SK-N-SH treated with all-trans-retinoic acid at 6 μM for 48 hours (cell line): ENCODE results near the gene PLPP2.
"Not testable (repeated sequence)": the region's sequence is repeated elsewhere in the genome, so short reads cannot be mapped to it uniquely, and the experiment has no call there.

ENCODE experiments used
- ATAC-seq: fragments of 200-7000 bp; cut with Tn5 transposase; 3 replicates; pipeline ENCODE4 v1.9.1; 2020; ENCODE audit warnings: mild to moderate bottlenecking, moderate library complexity
- BACH2 ChIP-seq: fragments of 250-450 bp; sonication (Bioruptor Pico); IDR thresholded peaks from 2 replicates; pipeline ENCODE4 v1.9.0; 2021; ENCODE audit warnings: mild to moderate bottlenecking, borderline replicate concordance
- CREB5 ChIP-seq: fragments of 250-450 bp; sonication (Bioruptor Pico); IDR thresholded peaks from 2 replicates; pipeline ENCODE4 v1.5.1; 2020; ENCODE audit warnings: low read depth, mild to moderate bottlenecking, moderate library complexity
- CSDC2 ChIP-seq: fragments of 250-450 bp; sonication (Bioruptor Pico); IDR thresholded peaks from 2 replicates; pipeline ENCODE4 v1.5.0; 2020; ENCODE audit warnings: mild to moderate bottlenecking, moderate library complexity
- ESRRG ChIP-seq: fragments of 250-450 bp; sonication (Bioruptor Pico); IDR thresholded peaks from 2 replicates; pipeline ENCODE4 v1.6.1; 2021; ENCODE audit warnings: mild to moderate bottlenecking
- GLIS3 ChIP-seq: fragments of 250-450 bp; sonication (Bioruptor Pico); IDR thresholded peaks from 2 replicates; pipeline ENCODE4 v1.5.0; 2020; ENCODE audit warnings: mild to moderate bottlenecking, moderate library complexity
- OSR1 ChIP-seq: fragments of 250-450 bp; sonication (Bioruptor Pico); IDR thresholded peaks from 2 replicates; pipeline ENCODE4 v1.8.0; 2022; ENCODE audit warnings: moderate library complexity, mild to moderate bottlenecking, inconsistent platforms
- PATZ1 ChIP-seq: fragments of 250-450 bp; sonication (Bioruptor Pico); IDR thresholded peaks from 2 replicates; pipeline ENCODE4 v1.8.0; 2020; ENCODE audit warnings: mild to moderate bottlenecking, moderate library complexity, borderline replicate concordance
- RARB ChIP-seq: fragments of 250-450 bp; sonication (Bioruptor Pico); IDR thresholded peaks from 2 replicates; pipeline ENCODE4 v1.8.0; 2021; ENCODE audit warnings: mild to moderate bottlenecking, moderate library complexity
- TCF4 ChIP-seq: fragments of 250-450 bp; sonication (Bioruptor Pico); IDR thresholded peaks from 2 replicates; pipeline ENCODE4 v1.8.0; 2021; ENCODE audit warnings: mild to moderate bottlenecking, moderate library complexity, borderline replicate concordance
- TOX ChIP-seq: fragments of 250-450 bp; sonication (Bioruptor Pico); IDR thresholded peaks from 2 replicates; pipeline ENCODE4 v1.8.0; 2021; ENCODE audit warnings: mild to moderate bottlenecking, moderate library complexity, borderline replicate concordance
- ZC3H10 ChIP-seq: fragments of 250-450 bp; sonication (Bioruptor Pico); IDR thresholded peaks from 2 replicates; pipeline ENCODE4 v1.5.1; 2021; ENCODE audit warnings: mild to moderate bottlenecking, moderate library complexity
- ZFP3 ChIP-seq: fragments of 250-450 bp; sonication (Bioruptor Pico); IDR thresholded peaks from 2 replicates; pipeline ENCODE4 v1.5.0; 2020; ENCODE audit warnings: mild to moderate bottlenecking, moderate library complexity
- ZFP30 ChIP-seq: fragments of 450-650 bp; formaldehyde crosslinking; IDR thresholded peaks from 2 replicates; pipeline ENCODE4 v1.5.0; 2022; ENCODE audit warnings: mild to moderate bottlenecking, moderate library complexity
- ZNF565 ChIP-seq: fragments of 450-650 bp; formaldehyde crosslinking; conservative IDR thresholded peaks from 2 replicates; pipeline ENCODE4 v1.5.0; 2020; ENCODE audit warnings: low read depth, mild to moderate bottlenecking, moderate library complexity
- ZNF70 ChIP-seq: fragments of 450-650 bp; formaldehyde crosslinking; IDR thresholded peaks from 2 replicates; pipeline ENCODE4 v1.5.0; 2020; ENCODE audit warnings: mild to moderate bottlenecking, moderate library complexity
- ZNF8 ChIP-seq: fragments of 450-650 bp; formaldehyde crosslinking; IDR thresholded peaks from 2 replicates; pipeline ENCODE4 v1.5.0; 2020; ENCODE audit warnings: mild to moderate bottlenecking, moderate library complexity
- TF ChIP-seq, protein P1 (sequence below): fragments of 250-450 bp; sonication (Bioruptor Pico); IDR thresholded peaks from 2 replicates; pipeline ENCODE4 v1.5.0; 2020; ENCODE audit warnings: mild to moderate bottlenecking, moderate library complexity
- TF ChIP-seq, protein P2 (sequence below): fragments of 250-450 bp; sonication (Bioruptor Pico); IDR thresholded peaks from 2 replicates; pipeline ENCODE4 v1.5.1; 2021; ENCODE audit warnings: mild to moderate bottlenecking, moderate library complexity

Gene PLPP2

GRCh38 chr19:262125-262524 is 29.1 kb downstream of the PLPP2 start:
- TF ChIP-seq ZNF8 = no peak
- TF ChIP-seq ZFP30 (CRISPR knock-in tag) = no peak
- no peak for TF ChIP-seq ESRRG
- no peak for TF ChIP-seq GLIS3 (CRISPR knock-in tag)
- no peak for TF ChIP-seq ZNF565 (CRISPR knock-in tag)
- TF ChIP-seq TCF4 (CRISPR knock-in tag) = no peak
- no peak for TF ChIP-seq TOX
- no peak for TF ChIP-seq RARB (CRISPR knock-in tag)
- TF ChIP-seq, protein P1, sequence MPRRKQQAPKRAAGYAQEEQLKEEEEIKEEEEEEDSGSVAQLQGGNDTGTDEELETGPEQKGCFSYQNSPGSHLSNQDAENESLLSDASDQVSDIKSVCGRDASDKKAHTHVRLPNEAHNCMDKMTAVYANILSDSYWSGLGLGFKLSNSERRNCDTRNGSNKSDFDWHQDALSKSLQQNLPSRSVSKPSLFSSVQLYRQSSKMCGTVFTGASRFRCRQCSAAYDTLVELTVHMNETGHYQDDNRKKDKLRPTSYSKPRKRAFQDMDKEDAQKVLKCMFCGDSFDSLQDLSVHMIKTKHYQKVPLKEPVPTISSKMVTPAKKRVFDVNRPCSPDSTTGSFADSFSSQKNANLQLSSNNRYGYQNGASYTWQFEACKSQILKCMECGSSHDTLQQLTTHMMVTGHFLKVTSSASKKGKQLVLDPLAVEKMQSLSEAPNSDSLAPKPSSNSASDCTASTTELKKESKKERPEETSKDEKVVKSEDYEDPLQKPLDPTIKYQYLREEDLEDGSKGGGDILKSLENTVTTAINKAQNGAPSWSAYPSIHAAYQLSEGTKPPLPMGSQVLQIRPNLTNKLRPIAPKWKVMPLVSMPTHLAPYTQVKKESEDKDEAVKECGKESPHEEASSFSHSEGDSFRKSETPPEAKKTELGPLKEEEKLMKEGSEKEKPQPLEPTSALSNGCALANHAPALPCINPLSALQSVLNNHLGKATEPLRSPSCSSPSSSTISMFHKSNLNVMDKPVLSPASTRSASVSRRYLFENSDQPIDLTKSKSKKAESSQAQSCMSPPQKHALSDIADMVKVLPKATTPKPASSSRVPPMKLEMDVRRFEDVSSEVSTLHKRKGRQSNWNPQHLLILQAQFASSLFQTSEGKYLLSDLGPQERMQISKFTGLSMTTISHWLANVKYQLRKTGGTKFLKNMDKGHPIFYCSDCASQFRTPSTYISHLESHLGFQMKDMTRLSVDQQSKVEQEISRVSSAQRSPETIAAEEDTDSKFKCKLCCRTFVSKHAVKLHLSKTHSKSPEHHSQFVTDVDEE (CRISPR knock-in tag) = no peak
- no peak for ATAC-seq

- not testable (repeated sequence) for ATAC-seq
Observed at GRCh38 chr19:256804-257203, 34.4 kb downstream of the PLPP2 start.

GRCh38 chr19:252421-253186 is 38.6 kb downstream of the PLPP2 start:
- ATAC-seq = not testable (repeated sequence)

- TF ChIP-seq, protein P2, sequence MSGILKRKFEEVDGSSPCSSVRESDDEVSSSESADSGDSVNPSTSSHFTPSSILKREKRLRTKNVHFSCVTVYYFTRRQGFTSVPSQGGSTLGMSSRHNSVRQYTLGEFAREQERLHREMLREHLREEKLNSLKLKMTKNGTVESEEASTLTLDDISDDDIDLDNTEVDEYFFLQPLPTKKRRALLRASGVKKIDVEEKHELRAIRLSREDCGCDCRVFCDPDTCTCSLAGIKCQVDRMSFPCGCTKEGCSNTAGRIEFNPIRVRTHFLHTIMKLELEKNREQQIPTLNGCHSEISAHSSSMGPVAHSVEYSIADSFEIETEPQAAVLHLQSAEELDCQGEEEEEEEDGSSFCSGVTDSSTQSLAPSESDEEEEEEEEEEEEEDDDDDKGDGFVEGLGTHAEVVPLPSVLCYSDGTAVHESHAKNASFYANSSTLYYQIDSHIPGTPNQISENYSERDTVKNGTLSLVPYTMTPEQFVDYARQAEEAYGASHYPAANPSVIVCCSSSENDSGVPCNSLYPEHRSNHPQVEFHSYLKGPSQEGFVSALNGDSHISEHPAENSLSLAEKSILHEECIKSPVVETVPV = no peak
- TF ChIP-seq ZFP3 (CRISPR knock-in tag) = no peak
- no peak for TF ChIP-seq BACH2
- TF ChIP-seq ZC3H10 (CRISPR knock-in tag) = no peak
- TF ChIP-seq GLIS3 (CRISPR knock-in tag) = no peak
- no peak for TF ChIP-seq CSDC2 (CRISPR knock-in tag)
- no peak for TF ChIP-seq RARB (CRISPR knock-in tag)
- TF ChIP-seq PATZ1 (CRISPR knock-in tag) = no peak
- TF ChIP-seq OSR1 (CRISPR knock-in tag) = no peak
- TF ChIP-seq ESRRG = no peak
- TF ChIP-seq ZNF70 (CRISPR knock-in tag) = no peak
- TF ChIP-seq, all 23 proteins: peak for 0
- no peak for ATAC-seq
Observed at GRCh38 chr19:246551-246950, 44.7 kb downstream of the PLPP2 start.

GRCh38 chr19:245900-246299 is 45.3 kb downstream of the PLPP2 start:
- not testable (repeated sequence) for ATAC-seq

- TF ChIP-seq GLIS3 (CRISPR knock-in tag) (no peak), ZNF70 (CRISPR knock-in tag) (no peak), CREB5 (CRISPR knock-in tag) (no peak)
- ATAC-seq = no peak
Observed at GRCh38 chr19:245457-245856, 45.7 kb downstream of the PLPP2 start.
